HG02642 (cell line): ENCODE data around the gene SS18L1.

Source experiments
- ATAC-seq: cut with Tn5 transposase; IDR thresholded peaks from one replicate; pipeline ENCODE4 v1.9.1; 2021; ENCODE audit warnings: mild to moderate bottlenecking; ENCODE audit not compliant: unreplicated experiment, poor library complexity

The SS18L1 gene

DNA sequence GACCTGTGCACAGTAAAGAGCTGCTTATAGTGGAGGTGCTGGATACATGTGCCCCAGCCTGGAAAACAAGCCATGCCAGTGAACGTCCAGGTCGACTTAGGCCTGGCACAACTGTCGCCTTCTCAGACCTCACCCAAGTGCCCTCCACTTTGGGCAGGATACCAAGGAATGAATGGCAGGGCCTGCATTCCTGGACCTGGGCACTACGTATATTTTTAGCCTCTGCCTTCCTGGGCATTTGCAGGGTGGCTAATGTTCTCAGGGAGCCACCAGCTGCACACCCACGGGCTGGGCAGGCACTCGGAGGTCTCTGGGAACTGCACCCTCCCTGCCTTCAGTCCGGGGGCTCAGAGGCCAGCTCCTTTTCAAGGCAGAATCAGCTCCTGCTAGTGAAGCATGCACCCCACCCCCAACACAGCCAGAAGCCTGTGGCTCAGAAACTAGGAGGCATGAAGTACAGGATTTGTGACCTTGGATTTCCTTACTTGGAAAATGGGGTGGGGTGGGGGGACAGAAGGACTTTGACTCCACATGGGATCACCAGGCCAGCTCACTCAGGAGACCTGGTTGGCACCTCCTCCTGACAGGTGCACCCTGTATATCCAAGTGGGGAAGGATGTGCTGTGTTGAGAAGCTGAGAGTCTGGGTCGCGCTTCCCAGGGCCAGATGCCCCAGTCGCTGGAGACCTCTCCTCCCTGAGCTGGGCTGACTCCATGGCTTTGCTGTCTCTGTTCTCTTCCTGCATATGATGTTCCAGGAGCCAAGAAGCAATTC, 23.8 kb upstream of the SS18L1 start:
- ATAC-seq, result no peak

DNA sequence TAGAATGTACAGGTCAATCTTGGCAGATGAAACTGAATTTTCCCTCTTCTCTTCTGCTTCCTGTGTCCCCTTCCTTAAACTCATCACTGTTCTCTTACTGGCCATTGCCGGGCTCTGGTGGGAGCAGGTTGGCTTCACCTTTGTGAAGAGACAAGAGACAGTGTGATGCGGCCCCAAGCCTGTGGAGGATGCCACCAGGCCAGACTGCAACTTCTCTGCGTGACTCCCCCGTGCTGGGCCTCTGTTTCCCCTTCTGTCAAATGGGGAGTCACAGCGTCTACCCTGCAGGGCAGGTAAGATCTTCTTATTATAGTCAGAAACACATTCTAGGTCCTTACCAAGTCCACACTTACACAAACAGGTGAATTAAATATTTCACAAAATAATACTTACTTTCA, 23.2 kb upstream of the SS18L1 start:
- no peak for ATAC-seq

DNA sequence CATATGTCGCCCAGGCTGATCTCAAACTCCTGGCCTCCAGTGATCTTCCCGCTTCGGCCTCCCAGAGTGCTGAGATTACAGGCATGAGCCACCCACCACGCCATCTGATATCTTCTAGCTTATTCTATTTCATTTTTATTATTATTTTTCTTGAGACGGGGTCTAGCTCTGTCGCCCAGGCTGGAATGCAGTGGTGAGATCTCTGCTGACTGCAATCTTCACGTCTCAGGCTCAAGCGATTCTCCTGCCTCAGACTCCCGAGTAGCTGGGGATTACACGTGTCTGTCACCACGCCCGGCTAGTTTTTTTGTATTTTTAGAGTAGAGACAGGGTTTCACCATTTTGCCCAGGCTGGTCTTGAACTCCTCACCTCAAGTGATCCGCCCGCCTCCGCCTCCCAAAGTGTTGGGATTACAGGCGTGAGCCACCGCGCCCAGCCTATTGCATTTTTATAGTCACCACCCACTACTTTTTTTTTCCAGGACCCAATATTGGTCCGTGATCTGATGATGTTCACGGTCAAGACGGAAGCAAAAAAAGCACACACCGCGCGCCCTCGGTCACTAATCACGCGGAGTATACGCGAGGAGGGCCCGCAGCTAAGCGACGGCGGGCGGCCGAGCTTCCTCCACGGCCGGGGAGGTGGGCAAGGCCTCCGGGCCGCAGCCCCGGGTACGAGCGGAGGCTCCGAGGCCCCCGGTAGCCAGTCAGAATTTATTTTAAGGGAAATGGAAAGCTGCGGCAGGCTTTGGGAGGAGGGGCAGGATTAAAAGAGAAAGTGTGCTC, 22.4 kb upstream of the SS18L1 start:
- peak; percentile 11 for ATAC-seq

DNA sequence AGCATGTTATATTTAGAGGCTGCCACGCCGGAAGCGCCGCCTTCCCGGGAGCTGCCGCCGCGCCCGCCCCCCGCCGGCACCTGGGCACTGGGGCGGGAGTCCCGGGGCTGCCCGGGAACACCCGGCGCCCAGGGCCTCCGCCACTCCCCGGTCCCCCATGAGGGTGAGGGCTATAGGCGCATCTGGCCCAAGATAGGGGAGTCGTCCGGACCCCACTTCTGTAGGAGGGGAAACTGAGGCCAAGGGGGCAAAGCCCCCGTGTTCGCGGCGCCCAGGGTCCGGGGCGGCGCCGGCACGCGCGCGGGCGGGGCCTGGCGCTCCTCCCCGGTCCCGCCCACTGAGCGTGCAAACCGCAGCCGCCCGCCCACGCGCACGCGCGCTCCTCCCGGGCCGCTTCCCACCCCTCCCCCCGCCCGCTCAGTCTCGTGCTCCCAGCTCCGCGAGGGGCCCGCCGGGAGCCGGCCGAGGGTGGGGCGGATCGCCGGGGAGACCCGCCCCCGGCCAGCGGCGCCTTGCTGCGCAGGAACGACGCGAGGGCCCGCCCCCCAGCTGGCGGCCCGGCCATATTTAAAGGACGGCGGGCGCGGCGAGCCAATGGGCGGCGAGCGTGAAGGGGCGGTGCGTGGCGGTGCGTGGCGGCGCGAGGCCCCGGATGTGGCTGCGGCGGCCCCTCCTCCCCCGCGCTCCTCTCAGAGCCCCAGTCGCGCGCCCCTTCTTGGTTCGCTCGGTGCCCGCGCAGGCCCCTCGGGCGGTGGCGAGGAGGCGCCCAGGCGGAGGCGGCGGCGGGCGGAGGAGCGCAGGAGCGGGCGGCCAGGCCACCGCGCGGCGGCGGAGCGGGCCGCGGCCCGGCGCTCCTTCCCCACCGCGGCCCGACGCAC, 21.6 kb upstream of the SS18L1 start, which contains the start of gene LSM14B:
LSM14B (plus strand) TSS at position 700 of the 878 bp plus-strand sequence. CDS start 192 bp downstream, outside the sequence.
- peak; percentile 82 for ATAC-seq

DNA sequence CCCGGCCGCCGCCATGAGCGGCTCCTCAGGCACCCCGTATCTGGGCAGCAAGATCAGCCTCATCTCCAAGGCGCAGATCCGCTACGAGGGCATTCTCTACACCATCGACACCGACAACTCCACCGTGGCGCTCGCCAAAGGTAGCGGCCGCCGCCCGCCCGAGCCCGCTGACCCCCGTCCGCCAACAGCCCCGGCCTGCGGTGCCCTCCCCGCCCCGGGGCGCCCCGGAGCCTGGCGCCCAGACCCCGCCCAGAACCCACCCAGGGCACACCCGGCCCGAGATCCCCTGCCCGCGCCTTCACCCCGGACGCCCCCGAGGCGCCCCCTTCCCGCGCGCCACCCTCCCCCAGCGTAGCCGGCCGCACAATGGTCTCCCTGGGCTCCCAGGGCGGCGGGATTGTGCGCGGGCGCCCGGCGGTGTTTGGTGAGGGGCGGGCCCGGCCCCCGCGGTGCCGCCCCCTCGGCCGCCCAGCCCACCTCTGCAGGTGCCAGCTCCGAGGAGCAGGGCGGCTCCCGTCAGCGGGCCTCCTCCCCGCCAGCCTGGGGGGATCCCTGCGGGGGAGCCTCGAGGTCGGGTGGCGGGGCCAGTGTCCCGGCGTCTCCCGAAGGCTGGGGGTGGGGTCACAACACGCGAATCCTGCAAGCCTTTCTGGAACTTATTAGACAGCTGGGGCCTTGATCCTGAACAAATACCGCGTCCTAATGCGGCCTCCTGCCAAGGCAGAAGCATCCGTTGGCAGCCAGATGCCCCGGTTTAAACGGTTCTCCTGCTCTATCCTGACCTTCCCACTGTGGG, 20.7 kb upstream of the SS18L1 start:
- peak; percentile 15 for ATAC-seq

DNA sequence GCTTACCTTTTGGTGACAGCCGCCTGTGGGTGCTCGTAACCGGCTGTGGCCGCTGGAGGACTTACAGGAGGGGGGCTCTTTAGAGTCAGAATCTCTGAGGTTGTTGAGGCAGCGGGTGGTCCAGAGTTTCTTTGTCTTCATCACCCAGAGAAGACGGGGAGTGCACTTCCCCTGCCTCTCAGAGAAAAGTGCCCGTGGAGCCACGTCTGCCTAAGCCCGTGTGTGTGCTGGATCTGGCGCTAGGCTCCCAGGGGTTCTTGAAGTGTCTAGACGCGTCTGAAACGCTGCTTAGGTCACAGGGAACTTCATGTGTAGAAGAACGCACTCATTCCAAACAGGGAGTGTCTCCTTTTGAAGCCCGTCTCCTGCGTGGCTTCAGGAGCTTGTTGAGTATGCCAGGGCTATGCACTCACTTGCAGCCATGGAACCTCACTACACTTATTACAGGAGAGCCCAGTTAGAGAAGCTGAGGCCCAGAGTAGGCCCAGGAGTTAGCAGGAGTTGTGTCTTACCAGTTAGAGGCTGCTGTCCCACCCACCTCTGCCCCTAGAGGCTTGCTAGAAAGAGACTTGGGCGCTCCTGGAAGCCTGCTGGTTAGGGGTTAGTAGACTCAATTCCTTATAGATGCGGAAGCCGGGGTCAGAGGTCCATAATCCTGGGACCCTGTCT, 20.0 kb upstream of the SS18L1 start:
- ATAC-seq, result no peak

DNA sequence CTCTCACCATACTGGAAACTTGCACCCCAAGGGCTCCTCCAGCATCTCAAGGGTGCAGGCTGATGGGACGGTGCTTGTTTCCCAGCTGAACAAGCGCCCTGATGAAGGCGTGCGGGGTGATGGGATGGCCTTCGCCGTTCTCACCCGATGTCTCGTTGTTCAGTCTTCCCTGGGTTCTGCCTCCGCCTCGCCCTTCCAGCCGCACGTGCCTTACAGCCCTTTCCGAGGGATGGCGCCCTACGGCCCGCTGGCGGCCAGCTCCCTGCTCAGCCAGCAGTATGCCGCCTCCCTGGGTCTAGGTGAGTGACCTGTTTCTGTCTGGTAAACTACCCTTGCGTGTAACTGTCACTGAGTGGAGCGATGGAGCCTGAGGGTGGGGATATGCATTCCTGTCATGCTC, 17.4 kb upstream of the SS18L1 start:
- ATAC-seq, result no peak

DNA sequence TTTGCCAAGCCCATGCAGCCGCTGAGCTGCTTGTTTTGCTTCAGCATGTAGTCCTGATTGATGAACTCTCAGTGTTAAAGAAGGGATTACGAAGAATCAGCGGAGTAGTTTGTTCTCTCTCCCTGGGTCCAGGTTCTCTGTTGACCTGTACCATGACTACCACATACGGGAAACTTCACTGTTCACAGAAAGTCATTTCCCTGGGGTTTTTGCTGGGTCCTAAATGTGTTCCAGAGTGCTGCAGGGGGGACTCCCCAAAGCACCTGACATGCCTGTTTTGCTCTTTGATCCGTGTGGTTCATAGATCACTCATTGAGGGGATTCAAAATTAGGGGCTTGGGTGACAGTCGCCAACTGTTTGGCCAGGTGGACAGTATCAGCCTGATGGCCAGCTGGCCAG, 15.8 kb upstream of the SS18L1 start:
- ATAC-seq, result no peak

DNA sequence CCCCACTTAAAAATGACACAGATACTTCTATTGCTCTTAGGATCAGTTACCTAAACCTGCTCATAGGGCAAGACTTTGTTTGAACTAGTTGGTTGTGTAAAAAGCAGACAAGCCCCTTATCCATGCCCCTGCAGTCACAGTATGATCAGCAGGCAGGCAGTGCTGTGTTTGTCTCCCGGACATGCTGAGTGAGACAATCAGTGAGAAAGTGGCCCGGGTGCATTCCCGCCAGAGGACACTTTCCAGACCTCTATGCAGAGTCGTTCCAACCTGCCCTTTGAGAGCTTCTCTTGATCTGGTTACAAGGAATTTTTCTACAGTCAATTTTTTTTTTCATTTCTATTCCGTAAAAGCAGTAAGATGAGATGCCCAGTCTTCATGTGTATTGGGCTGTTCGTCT, 15.1 kb upstream of the SS18L1 start:
- ATAC-seq, result no peak

DNA sequence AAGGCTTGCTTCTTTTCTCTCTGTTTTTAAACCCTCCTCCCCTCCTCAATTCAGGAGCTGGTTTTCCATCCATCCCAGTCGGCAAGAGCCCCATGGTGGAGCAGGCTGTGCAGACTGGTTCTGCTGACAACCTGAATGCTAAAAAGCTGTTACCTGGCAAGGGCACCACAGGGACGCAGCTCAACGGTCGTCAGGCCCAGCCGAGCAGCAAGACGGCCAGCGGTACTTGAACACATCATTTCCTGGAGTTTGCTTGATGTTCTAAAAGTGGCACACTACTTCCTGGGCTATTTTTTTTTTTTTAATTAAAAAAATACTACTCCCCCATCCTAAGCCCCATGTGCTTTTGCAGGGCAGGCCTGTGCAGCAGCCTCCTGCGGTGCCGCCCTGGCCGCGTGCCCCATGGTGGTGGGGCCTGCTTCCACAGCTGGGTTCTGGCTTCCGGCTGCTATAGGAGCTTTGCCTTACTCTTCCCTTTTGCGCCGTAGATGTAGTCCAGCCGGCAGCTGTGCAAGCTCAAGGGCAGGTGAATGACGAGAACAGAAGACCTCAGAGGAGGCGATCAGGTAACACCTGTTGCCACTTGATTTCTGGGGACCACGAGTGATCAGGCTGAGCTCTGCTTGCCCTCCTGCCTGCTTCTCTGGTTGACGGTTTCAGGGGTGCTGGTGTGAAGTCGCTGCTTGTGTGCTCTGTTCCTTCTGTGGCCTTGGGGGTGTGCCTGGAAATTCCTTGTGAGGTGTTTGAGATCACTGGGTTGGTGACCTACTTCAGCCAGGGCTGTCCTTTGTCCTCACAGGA, 13.6 kb upstream of the SS18L1 start:
- no peak for ATAC-seq

DNA sequence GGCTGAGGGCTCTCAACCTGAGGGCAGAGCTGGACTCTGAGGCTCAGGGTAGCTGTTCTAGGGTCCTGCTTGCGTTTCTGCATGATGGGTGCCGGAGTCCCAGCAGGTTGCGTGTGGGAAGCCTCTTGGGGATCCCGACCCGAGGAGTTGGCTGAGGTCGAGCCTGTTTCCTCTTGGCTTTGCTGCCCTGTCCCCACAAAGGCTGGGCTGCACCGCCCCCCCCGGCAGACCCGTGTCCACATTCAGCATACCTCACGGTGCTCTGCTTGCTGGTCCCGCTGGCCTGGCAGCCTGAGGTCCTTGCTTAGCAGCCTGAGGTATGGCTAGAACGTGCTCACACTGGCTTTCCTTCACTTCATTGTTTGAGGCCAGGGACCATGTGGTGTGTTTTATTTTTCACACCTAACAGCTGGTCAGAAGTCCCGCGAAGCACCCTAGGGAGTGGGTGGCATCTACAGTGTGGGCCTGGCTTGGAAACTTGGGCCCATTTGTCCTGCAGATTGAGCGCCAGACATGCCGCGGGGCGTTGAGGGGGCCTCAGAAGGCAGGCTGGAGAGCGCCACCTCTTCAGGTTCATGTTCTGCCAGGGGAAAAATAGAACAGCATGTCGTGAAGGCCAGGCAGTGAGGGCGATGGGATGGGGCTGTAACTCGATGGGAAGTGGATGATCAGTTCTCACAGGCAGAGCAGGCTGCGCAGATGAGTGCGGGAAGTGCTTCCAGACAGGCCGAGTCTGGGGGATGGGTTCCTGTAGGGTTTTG, 11.8 kb upstream of the SS18L1 start:
- no peak for ATAC-seq

DNA sequence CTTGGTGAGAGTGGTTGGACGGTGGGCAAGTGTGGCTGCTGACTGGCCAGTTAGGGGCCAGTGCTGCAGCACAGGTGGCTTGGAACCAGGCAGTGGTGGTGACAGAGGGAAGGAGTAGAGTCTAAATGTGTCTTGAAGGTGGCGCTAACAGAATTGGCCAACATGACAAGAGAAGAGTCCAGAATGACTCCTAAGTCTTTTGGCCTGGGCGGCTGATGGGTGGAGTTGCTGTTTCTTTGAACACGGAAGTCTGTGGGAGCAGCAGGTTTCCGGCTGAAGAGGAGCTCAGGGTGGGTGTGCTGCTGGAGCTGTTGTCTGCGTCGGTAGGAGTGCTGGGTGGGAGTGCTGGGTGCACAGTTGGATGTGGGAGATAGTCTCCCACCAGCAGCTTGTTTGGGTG, 11.1 kb upstream of the SS18L1 start:
- no peak for ATAC-seq

DNA sequence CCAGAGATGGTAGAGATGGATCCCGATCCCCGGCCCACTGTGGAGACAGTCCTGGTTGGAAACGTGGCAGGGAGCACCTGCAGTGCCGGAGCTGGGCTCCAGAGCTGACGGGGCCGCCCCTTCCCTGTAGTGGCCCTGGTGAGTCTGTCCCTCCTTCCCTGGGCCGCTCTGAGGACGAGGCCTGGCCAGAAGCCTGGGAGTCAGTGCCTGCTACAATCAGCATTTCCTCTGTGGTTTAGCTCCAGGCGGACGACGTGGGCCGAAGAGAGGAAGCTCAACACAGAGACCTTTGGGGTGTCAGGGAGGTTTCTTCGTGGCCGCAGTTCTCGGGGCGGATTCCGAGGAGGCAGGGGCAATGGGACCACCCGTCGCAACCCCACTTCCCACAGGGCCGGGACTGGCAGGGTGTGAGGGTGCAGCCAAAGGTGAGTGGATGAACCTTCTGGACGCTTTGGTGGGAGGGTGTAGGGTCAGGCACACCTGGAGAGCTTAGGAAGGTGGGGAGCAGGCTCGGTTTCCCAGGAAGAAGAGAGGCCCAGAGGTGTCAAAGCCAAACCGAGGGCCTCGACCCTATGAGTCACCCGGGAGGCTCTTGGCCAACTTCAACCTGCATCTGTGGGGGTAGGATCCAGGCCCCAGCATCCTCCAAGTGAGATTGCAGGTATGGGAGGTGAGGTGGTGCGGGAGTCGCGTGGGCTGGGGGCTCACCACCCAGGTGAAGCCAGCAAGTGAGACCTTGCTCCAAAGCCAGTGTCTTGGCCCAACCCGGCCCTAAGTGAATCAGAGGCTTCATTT, 10.3 kb upstream of the SS18L1 start:
- ATAC-seq, result no peak

DNA sequence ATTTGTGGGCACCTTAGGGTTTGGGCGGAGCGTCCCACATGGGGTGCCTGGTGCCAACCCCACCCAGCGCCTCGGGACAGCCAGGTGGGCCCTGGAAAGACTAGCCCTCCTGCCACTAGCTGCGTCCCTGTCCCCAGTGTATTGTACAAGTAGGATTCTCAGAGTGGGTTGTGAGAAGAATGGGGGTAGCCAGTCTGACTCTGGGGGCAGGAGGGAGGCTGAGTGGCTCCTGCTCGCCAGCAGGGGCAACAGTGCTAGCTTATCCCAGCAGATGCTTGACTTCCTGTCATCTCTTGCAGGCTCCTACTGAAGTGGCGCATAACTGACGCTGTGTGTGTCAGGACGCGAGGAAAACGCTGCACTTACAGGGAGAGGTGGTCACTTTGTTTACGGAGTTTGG, 9.7 kb upstream of the SS18L1 start:
- ATAC-seq, result no peak

DNA sequence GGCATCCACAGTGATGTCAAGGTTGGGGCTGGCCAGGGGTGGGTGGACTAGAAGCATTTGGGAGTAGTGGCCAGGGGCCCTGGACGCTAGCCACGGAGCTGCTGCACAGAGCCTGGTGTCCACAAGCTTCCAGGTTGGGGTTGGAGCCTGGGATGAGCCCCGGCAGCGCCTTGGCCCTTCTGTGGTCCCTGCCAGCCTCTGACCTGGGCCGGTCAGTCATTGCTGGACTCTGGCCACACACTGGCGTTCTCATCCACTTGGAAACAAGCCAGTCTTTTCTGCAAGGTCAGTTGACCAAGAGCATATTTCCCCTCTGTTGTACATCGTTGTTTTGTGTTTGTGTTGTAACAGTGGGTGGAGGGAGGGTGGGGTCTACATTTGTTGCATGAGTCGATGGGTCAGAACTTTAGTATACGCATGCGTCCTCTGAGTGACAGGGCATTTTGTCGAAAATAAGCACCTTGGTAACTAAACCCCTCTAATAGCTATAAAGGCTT, 8.8 kb upstream of the SS18L1 start:
- ATAC-seq, result no peak

DNA sequence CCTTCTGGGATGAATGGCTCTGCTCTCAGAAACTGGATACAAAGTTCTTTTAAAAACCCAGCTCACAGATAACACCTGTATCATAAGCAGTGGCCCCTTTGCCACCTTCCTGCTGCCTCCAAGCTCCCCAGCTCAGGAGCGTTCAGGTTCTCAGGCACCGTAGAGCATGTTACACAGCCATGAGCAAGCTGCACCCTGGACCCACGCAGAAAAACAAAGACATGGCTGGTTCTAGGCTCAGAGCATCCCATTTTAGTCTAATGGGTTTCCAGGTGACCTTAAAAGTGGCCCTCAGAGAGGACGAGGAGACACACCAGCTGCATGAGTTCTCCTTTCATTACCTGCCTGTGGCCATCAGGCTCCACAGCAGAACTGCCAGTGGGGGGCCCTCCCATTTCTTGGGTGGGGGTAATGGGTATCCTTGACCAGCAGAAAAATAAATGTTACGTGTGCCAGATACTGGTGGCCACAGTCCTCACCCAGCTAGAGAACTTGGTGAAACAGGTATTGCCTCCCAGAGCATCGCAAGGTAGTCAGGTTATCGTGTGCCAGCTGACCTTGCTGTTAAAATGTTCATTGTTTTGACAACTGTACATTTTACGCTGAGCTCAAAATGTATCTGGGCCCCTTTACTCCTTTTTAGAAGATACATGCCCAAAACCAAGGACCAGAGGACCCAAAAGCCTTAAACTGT, 7.8 kb upstream of the SS18L1 start:
- ATAC-seq, result no peak
